Measurements from ENCODE around the gene KEAP1. TPM values are rescaled to one million over a fixed set of nuclear protein-coding genes. Genes with fewer than 3 reads are reported as not detected.

KEAP1 gene
- total RNA-seq, 4 donors from 2014 or later, result 62.1 to 80.3 (median 69.8) TPM

DNA sequence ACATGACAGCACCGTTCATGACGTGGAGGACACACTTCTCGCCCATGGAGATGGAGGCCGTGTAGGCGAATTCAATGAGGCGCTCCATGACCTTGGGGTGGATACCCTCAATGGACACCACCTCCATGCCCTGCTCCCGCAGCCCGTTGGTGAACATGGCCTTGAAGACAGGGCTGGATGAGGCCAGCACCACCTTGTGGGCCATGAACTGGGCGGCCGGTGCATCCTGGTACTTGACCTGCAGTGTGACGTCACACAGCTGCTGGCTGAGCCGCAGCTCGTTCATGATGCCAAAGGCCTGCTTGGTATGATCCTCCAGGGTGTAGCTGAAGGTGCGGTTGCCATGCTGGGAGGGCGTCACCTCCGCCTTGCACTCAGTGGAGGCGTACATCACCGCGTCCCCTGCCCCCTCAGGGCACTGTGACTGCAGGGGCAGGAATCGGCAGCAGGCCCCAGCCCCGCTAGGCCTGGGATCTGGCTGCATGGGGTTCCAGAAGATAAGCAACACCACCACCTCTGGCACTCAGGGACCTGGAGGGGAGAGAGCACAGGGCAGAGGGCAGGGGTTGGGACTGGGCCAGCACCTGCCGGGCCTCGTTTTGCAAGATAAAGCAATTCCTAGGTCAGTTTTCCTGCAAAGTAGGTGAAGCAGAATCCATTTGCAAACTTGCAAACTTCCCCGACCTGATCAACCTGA, 3.5 kb downstream of the KEAP1 start:
- Histone ChIP-seq H3K27ac (no peak overlapping the region), H3K9me3 (no peaks in the 10 kb centered on the region), H3K4me3 (no peak overlapping the region), H3K4me1 (peaks cover 0 to 67% (median 13%) of the 10 kb centered on the region in 3 donors), H3K27me3 (no peaks in the 10 kb centered on the region), H3K36me3 (peaks cover 0 to 51% of the 10 kb centered on the region in 2 donors)
- no peak for ATAC-seq
- TF ChIP-seq, protein P1, sequence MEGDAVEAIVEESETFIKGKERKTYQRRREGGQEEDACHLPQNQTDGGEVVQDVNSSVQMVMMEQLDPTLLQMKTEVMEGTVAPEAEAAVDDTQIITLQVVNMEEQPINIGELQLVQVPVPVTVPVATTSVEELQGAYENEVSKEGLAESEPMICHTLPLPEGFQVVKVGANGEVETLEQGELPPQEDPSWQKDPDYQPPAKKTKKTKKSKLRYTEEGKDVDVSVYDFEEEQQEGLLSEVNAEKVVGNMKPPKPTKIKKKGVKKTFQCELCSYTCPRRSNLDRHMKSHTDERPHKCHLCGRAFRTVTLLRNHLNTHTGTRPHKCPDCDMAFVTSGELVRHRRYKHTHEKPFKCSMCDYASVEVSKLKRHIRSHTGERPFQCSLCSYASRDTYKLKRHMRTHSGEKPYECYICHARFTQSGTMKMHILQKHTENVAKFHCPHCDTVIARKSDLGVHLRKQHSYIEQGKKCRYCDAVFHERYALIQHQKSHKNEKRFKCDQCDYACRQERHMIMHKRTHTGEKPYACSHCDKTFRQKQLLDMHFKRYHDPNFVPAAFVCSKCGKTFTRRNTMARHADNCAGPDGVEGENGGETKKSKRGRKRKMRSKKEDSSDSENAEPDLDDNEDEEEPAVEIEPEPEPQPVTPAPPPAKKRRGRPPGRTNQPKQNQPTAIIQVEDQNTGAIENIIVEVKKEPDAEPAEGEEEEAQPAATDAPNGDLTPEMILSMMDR (IDR thresholded peaks at IDR 0.05), result no peak
- TF ChIP-seq EP300 (IDR thresholded peaks at IDR 0.05) (no peak), POLR2AphosphoS5 (IDR thresholded peaks at IDR 0.05) (no peak), POLR2A (IDR thresholded peaks at IDR 0.05) (no peak)
- WGBS, 2 donors (ENCODE audit: low coverage in 1 of 2), result 53 to 65% methylated on average over 3 of the region's 24 CpGs

DNA sequence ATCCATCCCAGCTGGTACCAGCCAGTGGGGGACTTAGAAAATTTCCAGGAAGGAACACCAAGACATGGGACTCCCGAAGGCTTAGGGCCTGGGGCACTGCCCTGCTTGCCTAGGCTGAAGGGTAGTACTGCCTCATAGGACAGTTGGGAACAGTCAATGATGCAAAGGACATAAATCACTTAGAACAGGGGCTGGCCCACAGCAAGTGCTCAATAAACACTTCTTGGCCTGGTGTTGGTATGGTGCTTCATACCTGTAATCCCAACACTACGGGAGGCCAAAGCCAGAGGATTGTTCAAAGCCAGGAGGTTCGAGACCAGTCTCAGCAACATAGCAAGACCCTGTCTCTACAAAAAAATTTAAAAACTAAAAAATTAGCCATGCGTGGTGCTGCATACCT, 5.8 kb downstream of the KEAP1 start:
- Histone ChIP-seq H3K36me3 (peaks cover 0 to 73% of the 10 kb centered on the region in 2 donors), H3K4me1 (peaks cover 0 to 65% (median 13%) of the 10 kb centered on the region in 3 donors), H3K4me3 (no peak overlapping the region), H3K27me3 (no peaks in the 10 kb centered on the region), H3K27ac (no peak overlapping the region), H3K9me3 (no peaks in the 10 kb centered on the region)
- no peak for ATAC-seq
- 90 to 100% methylated on average over 2 to 4 of the region's 4 CpGs for WGBS, 2 donors (ENCODE audit: low coverage in 1 of 2)
- no peak for TF ChIP-seq EP300 (IDR thresholded peaks at IDR 0.05)
- no peak for TF ChIP-seq POLR2A (IDR thresholded peaks at IDR 0.05)
- no peak for TF ChIP-seq POLR2AphosphoS5 (IDR thresholded peaks at IDR 0.05)
- TF ChIP-seq, protein P1 (IDR thresholded peaks at IDR 0.05), result no peak

DNA sequence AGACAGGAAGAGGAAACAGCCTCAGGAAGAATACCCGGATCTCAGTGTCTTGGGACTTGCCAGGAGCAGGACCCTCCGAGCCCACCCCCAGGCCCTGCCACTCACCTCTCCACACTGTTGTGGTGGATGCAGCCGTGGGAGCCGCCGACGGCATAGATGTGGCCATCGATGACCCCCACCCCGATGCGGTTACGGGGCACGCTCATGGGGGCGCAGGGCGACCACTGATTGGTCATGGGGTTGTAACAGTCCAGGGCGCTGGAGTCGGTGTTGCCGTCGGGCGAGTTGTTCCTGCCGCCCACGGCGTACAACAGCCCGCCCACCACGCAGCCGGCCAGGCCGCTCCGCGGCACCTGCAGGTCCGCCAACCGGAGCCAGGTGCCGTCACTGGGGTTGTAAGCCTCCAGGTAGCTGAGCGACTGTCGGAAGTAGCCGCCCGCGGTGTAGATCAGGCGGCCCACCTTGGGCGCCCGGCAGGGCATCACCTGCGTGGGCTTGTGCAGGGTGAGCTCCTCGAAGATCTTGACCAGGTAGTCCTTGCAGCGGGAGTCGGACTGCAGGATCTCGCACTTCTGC, 11.6 kb downstream of the KEAP1 start:
- peaks cover 0 to 99% of the 10 kb centered on the region in 2 donors for H3K36me3 ChIP-seq
- ATAC-seq, result no peak
- WGBS, 2 donors (ENCODE audit: low coverage in 1 of 2), result 100% methylated on average over 1 of the region's 43 CpGs; no CpG with 5 or more reads in 1 of the 2 donors

DNA sequence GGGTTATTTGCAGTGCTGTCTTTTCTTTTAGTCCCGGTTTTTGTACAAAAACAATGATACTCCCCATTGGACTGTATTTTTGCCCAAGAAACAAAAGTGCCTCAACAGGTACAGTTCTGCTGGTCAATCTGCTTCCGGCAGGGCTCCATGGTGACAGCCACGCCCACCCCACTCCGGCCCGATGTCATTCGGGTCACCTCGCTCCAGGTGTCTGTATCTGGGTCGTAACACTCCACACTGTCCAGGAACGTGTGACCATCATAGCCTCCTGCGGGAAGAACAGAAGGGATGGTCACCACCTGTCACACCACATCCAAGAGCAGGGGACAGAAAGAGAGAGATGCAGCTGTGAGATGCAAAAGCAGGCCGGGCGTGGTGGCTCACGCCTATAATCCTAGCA, 16.6 kb downstream of the KEAP1 start:
- WGBS, 2 donors (ENCODE audit: low coverage in 1 of 2), result 80 to 100% methylated on average over 1 to 3 of the region's 13 CpGs
- TF ChIP-seq POLR2A (IDR thresholded peaks at IDR 0.05) (no peak), EP300 (IDR thresholded peaks at IDR 0.05) (no peak), POLR2AphosphoS5 (IDR thresholded peaks at IDR 0.05) (no peak)
- TF ChIP-seq, protein P1 (IDR thresholded peaks at IDR 0.05), result no peak
- Histone ChIP-seq H3K9me3 (no peaks in the 10 kb centered on the region), H3K27ac (no peak overlapping the region), H3K4me3 (no peak overlapping the region), H3K27me3 (no peaks in the 10 kb centered on the region), H3K4me1 (peaks cover 0 to 11% (median 0%) of the 10 kb centered on the region in 3 donors), H3K36me3 (peaks cover 0 to 78% of the 10 kb centered on the region in 2 donors)
- no peak for ATAC-seq

More for the DNA sequence above, 11.6 kb downstream of the KEAP1 start:
- H3K4me1 ChIP-seq, result peaks cover 0 to 29% (median 0%) of the 10 kb centered on the region in 3 donors
- H3K27me3 ChIP-seq, result no peaks in the 10 kb centered on the region
- TF ChIP-seq, protein P1 (IDR thresholded peaks at IDR 0.05), result no peak
- TF ChIP-seq EP300 (IDR thresholded peaks at IDR 0.05) (no peak), POLR2AphosphoS5 (IDR thresholded peaks at IDR 0.05) (no peak), POLR2A (IDR thresholded peaks at IDR 0.05) (no peak)
- no peak overlapping the region for H3K4me3 ChIP-seq
- no peaks in the 10 kb centered on the region for H3K9me3 ChIP-seq
- no peak overlapping the region for H3K27ac ChIP-seq
